OCI-LY1 (cell line): ENCODE data around the gene KSR1.
"Not testable (repeated sequence)": the region's sequence is repeated elsewhere in the genome, so short reads cannot be mapped to it uniquely, and the experiment has no call there.

Experiments used
- H2AFZ ChIP-seq: fragments of 200-600 bp; sonication (generic), shearing (Covaris generic); 2 replicates; pipeline ENCODE4 v1.6.0; 2014; ENCODE audit warnings: antibody characterized with exemption, mild to moderate bottlenecking, low read length
- H3F3A ChIP-seq: fragments of 200-600 bp; sonication (generic), shearing (Covaris generic); 2 replicates; pipeline ENCODE4 v1.6.0; 2014; ENCODE audit warnings: mild to moderate bottlenecking, antibody characterized with exemption, low read length, moderate library complexity; ENCODE audit not compliant: insufficient read depth
- H3K27ac ChIP-seq: fragments of 200-600 bp; sonication (generic); 2 replicates; pipeline ENCODE4 v1.5.1; 2014; ENCODE audit warnings: low read length, mixed run types, mild to moderate bottlenecking, low read depth; ENCODE audit not compliant: poor library complexity, severe bottlenecking
- H3K27me3 ChIP-seq: fragments of 200-600 bp; sonication (generic); 2 replicates; pipeline ENCODE4 v1.6.0; 2014; ENCODE audit warnings: antibody characterized with exemption, mild to moderate bottlenecking, low read length, moderate library complexity; ENCODE audit not compliant: insufficient read depth
- H3K36me3 ChIP-seq: fragments of 200-600 bp; sonication (generic); 2 replicates; pipeline ENCODE4 v1.6.1; 2014; ENCODE audit warnings: mild to moderate bottlenecking, antibody characterized with exemption, low read length, moderate library complexity, mixed read lengths; ENCODE audit not compliant: insufficient read depth
- H3K4me1 ChIP-seq: fragments of 200-600 bp; sonication (generic); 2 replicates; pipeline ENCODE4 v1.5.1; 2014; ENCODE audit warnings: mild to moderate bottlenecking, low read length, moderate library complexity; ENCODE audit not compliant: insufficient read depth, severe bottlenecking
- H3K4me2 ChIP-seq: fragments of 200-600 bp; sonication (generic), shearing (Covaris generic); 2 replicates; pipeline ENCODE4 v1.6.1; 2014; ENCODE audit warnings: low read length
- H3K4me3 ChIP-seq: fragments of 200-600 bp; sonication (generic); 2 replicates; pipeline ENCODE4 v1.5.1; 2014; ENCODE audit warnings: low read length, low read depth, mild to moderate bottlenecking, mixed read lengths; ENCODE audit not compliant: poor library complexity, severe bottlenecking
- H3K79me2 ChIP-seq: fragments of 200-600 bp; shearing (Covaris generic); 2 replicates; pipeline ENCODE4 v1.6.1; 2016; ENCODE audit warnings: mixed run types, low read length, mixed read lengths; ENCODE audit not compliant: insufficient read depth
- H3K9ac ChIP-seq: fragments of 200-600 bp; sonication (generic), shearing (Covaris generic); 2 replicates; pipeline ENCODE4 v1.6.1; 2014; ENCODE audit warnings: mild to moderate bottlenecking, low read length, mixed read lengths
- H3K9me2 ChIP-seq: fragments of 200-600 bp; sonication (generic), shearing (Covaris generic); 2 replicates; pipeline ENCODE4 v1.6.1; 2014; ENCODE audit warnings: low read depth, mild to moderate bottlenecking, low read length, mixed read lengths
- H3K9me3 ChIP-seq: fragments of 200-600 bp; shearing (Covaris generic); 2 replicates; pipeline ENCODE4 v1.6.1; 2014; ENCODE audit warnings: low read length, mixed read lengths
- H4K20me1 ChIP-seq: fragments of 200-600 bp; sonication (generic), shearing (Covaris generic); 2 replicates; pipeline ENCODE4 v1.6.0; 2016; ENCODE audit warnings: mild to moderate bottlenecking, low read length; ENCODE audit not compliant: insufficient read depth
- EZH2 ChIP-seq: fragments of 200-600 bp; sonication (generic), shearing (Covaris generic); IDR thresholded peaks from 2 replicates; pipeline ENCODE4 v1.8.0; 2017; ENCODE audit warnings: borderline replicate concordance, mixed run types, mild to moderate bottlenecking, antibody characterized with exemption, low read length, moderate library complexity, mixed read lengths
- TF ChIP-seq, protein P1 (sequence below): fragments of 200-600 bp; sonication (generic), shearing (Covaris generic); IDR thresholded peaks from 2 replicates; pipeline ENCODE4 v1.5.1; 2017; ENCODE audit warnings: mild to moderate bottlenecking, antibody characterized with exemption, low read length, moderate library complexity, mixed read lengths

KSR1 gene

DNA sequence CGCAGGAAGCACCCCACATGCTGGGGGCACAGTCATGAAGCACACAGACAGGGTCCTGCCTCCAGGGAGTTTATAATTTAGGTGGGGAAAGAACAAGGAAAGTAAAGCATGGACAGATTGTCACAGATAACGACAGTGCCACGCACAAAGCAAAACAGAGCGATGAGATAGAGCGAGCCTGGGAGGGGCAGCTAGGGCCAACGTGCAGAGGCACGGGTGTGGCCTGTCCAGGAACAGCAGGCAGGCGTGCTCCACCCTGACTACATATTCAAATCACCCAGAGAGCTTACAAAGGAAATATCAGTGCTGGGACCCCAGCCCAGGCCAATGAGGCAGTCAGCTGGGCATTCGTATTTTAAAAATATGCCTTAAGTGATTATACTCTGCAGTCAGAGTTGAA lies 191.5 kb downstream of the KSR1 start:
- Histone ChIP-seq H3K9me2 (no peaks in the 10 kb centered on the region), H3K9ac (no peak overlapping the region), H3K4me3 (no peak overlapping the region), H4K20me1 (no peaks in the 10 kb centered on the region), H3K27ac (no peak overlapping the region), H3K27me3 (no peaks in the 10 kb centered on the region), H3K4me2 (no peak overlapping the region), H3K79me2 (no peaks in the 10 kb centered on the region), H3K36me3 (no peaks in the 10 kb centered on the region), H3K9me3 (no peaks in the 10 kb centered on the region), H3K4me1 (no peaks in the 10 kb centered on the region), H2AFZ (no peak overlapping the region), H3F3A (no peaks in the 10 kb centered on the region)
- TF ChIP-seq EZH2: no peak
- TF ChIP-seq, protein P1, sequence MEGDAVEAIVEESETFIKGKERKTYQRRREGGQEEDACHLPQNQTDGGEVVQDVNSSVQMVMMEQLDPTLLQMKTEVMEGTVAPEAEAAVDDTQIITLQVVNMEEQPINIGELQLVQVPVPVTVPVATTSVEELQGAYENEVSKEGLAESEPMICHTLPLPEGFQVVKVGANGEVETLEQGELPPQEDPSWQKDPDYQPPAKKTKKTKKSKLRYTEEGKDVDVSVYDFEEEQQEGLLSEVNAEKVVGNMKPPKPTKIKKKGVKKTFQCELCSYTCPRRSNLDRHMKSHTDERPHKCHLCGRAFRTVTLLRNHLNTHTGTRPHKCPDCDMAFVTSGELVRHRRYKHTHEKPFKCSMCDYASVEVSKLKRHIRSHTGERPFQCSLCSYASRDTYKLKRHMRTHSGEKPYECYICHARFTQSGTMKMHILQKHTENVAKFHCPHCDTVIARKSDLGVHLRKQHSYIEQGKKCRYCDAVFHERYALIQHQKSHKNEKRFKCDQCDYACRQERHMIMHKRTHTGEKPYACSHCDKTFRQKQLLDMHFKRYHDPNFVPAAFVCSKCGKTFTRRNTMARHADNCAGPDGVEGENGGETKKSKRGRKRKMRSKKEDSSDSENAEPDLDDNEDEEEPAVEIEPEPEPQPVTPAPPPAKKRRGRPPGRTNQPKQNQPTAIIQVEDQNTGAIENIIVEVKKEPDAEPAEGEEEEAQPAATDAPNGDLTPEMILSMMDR: no peak

DNA sequence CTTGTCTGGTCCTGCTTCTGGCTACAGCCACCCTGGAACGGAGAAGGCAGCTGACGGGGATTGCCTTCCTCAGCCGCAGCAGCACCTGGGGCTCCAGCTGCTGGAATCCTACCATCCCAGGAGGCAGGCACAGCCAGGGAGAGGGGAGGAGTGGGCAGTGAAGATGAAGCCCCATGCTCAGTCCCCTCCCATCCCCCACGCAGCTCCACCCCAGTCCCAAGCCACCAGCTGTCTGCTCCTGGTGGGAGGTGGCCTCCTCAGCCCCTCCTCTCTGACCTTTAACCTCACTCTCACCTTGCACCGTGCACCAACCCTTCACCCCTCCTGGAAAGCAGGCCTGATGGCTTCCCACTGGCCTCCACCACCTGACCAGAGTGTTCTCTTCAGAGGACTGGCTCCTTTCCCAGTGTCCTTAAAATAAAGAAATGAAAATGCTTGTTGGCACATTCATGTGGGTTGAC lies 192.9 kb downstream of the KSR1 start:
- not testable (repeated sequence) for H3K4me1 ChIP-seq, H3K27ac ChIP-seq, H3K4me3 ChIP-seq, H4K20me1 ChIP-seq, H3K9ac ChIP-seq, H3K36me3 ChIP-seq, H3K4me2 ChIP-seq, H3F3A ChIP-seq, H3K9me3 ChIP-seq, H3K79me2 ChIP-seq, H3K27me3 ChIP-seq, H2AFZ ChIP-seq, H3K9me2 ChIP-seq

DNA sequence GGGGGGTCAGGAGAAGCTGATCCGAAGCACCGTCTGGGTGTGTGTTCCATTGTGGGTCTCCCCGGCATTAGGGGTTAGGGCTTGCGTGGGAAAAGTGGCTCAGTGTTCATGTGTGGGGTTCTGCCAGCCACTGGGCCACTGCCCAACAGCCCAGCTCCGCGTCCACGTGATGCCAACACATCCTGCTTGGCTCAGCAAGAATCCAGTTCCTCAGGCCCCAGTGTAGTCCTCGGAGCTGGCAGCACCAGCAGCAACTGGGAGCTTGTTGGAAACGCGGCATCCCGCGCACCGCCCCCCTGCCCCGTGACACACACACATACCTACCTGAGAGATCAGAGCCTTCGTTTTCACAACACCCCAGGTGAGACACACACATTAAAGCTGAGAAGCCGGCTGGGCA lies 193.7 kb downstream of the KSR1 start:
- H3K4me1 ChIP-seq: no peaks in the 10 kb centered on the region
- no peak overlapping the region for H3K9ac ChIP-seq
- no peaks in the 10 kb centered on the region for H3K27me3 ChIP-seq
- no peak overlapping the region for H2AFZ ChIP-seq
- no peaks in the 10 kb centered on the region for H3K9me2 ChIP-seq
- no peak overlapping the region for H3K4me2 ChIP-seq
- H3K27ac ChIP-seq: no peak overlapping the region
- H3K4me3 ChIP-seq: no peak overlapping the region
- H3K36me3 ChIP-seq: no peaks in the 10 kb centered on the region
- no peaks in the 10 kb centered on the region for H3K9me3 ChIP-seq
- no peaks in the 10 kb centered on the region for H4K20me1 ChIP-seq
- TF ChIP-seq, protein P1: no peak
- TF ChIP-seq EZH2: no peak
- H3K79me2 ChIP-seq: no peaks in the 10 kb centered on the region
- no peaks in the 10 kb centered on the region for H3F3A ChIP-seq

DNA sequence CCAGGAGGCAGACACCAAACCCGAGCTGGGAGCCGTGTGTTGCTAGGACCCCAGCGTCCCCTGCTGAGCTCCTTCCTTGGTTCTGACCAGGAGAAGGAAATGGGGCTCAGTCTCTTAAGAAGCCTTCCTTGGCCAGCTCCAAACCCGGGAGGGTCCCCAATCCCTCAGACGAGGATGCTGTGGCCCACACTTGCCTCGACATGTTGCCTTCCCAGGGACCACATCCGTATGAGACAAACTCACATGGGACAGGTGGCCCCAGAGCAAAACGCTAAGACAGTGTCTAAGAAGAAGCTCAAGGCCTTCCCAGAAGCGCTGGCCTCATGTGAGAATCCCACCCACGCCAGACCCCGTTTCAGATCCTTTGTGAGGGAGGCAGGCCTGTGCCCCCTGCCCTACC lies 194.6 kb downstream of the KSR1 start:
- H3K27ac ChIP-seq: no peak overlapping the region
- TF ChIP-seq, protein P1: no peak
- TF ChIP-seq EZH2: no peak
- no peaks in the 10 kb centered on the region for H3F3A ChIP-seq
- no peaks in the 10 kb centered on the region for H3K4me1 ChIP-seq
- no peak overlapping the region for H3K9ac ChIP-seq
- no peak overlapping the region for H3K4me3 ChIP-seq
- H3K27me3 ChIP-seq: no peaks in the 10 kb centered on the region
- no peaks in the 10 kb centered on the region for H3K36me3 ChIP-seq
- no peak overlapping the region for H2AFZ ChIP-seq
- H3K79me2 ChIP-seq: no peaks in the 10 kb centered on the region
- no peaks in the 10 kb centered on the region for H3K9me2 ChIP-seq
- no peaks in the 10 kb centered on the region for H4K20me1 ChIP-seq
- H3K9me3 ChIP-seq: no peaks in the 10 kb centered on the region
- no peak overlapping the region for H3K4me2 ChIP-seq
